OCI-LY1 (cell line): Measurements from ENCODE around the gene PES1.

Experiments
- CTCF ChIP-seq: fragments of 200-600 bp; sonication (generic), shearing (Covaris generic); IDR thresholded peaks from 2 replicates; pipeline ENCODE4 v1.5.1; 2017; ENCODE audit warnings: mild to moderate bottlenecking, antibody characterized with exemption, low read length, moderate library complexity, mixed read lengths
- EZH2 ChIP-seq: fragments of 200-600 bp; sonication (generic), shearing (Covaris generic); IDR thresholded peaks from 2 replicates; pipeline ENCODE4 v1.8.0; 2017; ENCODE audit warnings: borderline replicate concordance, mixed run types, mild to moderate bottlenecking, antibody characterized with exemption, low read length, moderate library complexity, mixed read lengths

GRCh38 chr22:30556388-30556787, 35.3 kb downstream of the PES1 start:
- TF ChIP-seq CTCF (no peak), EZH2 (no peak)
